GM21786 (cell line): ENCODE results near the gene CHST5.

ENCODE experiments used
- ATAC-seq: cut with Tn5 transposase; IDR thresholded peaks from one replicate; pipeline ENCODE4 v1.9.1; 2021; ENCODE audit not compliant: unreplicated experiment

CHST5 gene

DNA sequence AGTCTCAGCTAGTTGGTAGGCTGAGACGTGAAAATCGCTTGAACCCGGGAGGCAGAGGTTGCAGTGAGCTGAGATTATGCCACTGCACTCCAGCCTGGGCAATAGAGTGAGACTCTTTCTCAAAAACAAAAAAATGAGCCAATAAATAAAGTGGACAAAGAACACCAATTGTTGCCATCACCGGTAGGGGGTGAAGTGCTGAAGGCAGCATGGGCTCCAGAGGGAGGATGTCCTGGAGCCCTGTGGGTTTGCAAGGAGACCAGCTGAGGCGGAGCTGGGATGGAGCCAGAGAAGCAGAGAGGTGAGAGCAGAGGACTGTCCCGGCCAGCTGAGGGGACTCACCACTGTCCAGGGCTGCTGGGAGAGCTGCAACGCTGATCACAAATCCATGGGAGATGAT is 54.4 kb downstream of the CHST5 start:
- no peak for ATAC-seq

GRCh38 chr16:75479421-75479990 is 56.4 kb downstream of the CHST5 start:
- ATAC-seq, result no peak
